Keratinocyte (primary cell): ENCODE measurements around the gene VMP1. TPM values are rescaled to one million over a fixed set of nuclear protein-coding genes. Genes with fewer than 3 reads are reported as not detected.

ENCODE experiments used
- DNase-seq: peaks from one replicate; pipeline ENCODE4 v3.0.0-alpha.2; 2011; ENCODE audit warnings: low read depth, missing footprints, low spot score
- FAIRE-seq: peaks from 2 replicates; lab custom pipeline; 2011; peaks lifted over from hg19 to GRCh38; lab: Jason Lieb, UNC
- H2AFZ ChIP-seq: 2 replicates; pipeline ENCODE4 v1.6.0; 2012; ENCODE audit warnings: low read length, control low read depth, inconsistent platforms; ENCODE audit not compliant: control insufficient read depth
- H3K27ac ChIP-seq: 2 replicates; pipeline ENCODE4 v1.5.1; 2011; ENCODE audit warnings: low read length; ENCODE audit not compliant: control insufficient read depth, insufficient read depth
- H3K27me3 ChIP-seq: 3 replicates; pipeline ENCODE4 v1.6.0; 2011; ENCODE audit warnings: low read length; ENCODE audit not compliant: control insufficient read depth, insufficient read depth; ENCODE audit errors: extremely low read depth
- H3K36me3 ChIP-seq, 2 experiments: 2 replicates in 1 of 2; 3 replicates in 1 of 2; pipeline ENCODE4 v1.5.1; 2011; ENCODE audit warnings: low read length in 2 of 2, mild to moderate bottlenecking in 1 of 2; ENCODE audit not compliant: control insufficient read depth in 2 of 2, insufficient read depth in 2 of 2; ENCODE audit errors: extremely low read depth in 1 of 2
- H3K4me1 ChIP-seq: 3 replicates; pipeline ENCODE4 v1.5.1; 2011; ENCODE audit warnings: low read length; ENCODE audit not compliant: control insufficient read depth, insufficient read depth; ENCODE audit errors: extremely low read depth
- H3K4me2 ChIP-seq: 3 replicates; pipeline ENCODE4 v1.6.0; 2011; ENCODE audit warnings: low read depth, low read length; ENCODE audit not compliant: control insufficient read depth, insufficient read depth; ENCODE audit errors: extremely low read depth
- H3K4me3 ChIP-seq, 3 experiments: fragments of 200-600 bp in 1 of 3; sonication (generic) in 1 of 3; 2 replicates in 2 of 3; 3 replicates in 1 of 3; pipeline ENCODE4 v1.5.1; 2011 to 2016; ENCODE audit warnings: low read length in 3 of 3, mild to moderate bottlenecking in 3 of 3, control low read depth in 2 of 3, inconsistent platforms in 1 of 3, low read depth in 1 of 3, mixed read lengths in 1 of 3, mixed run types in 1 of 3, moderate library complexity in 1 of 3; ENCODE audit not compliant: control insufficient read depth in 2 of 3, insufficient read depth in 2 of 3; ENCODE audit errors: extremely low read depth in 1 of 3
- H3K79me2 ChIP-seq: 2 replicates; pipeline ENCODE4 v1.6.0; 2012; ENCODE audit warnings: low read length; ENCODE audit not compliant: control insufficient read depth, insufficient read depth
- H3K9ac ChIP-seq: 3 replicates; pipeline ENCODE4 v1.6.0; 2011; ENCODE audit warnings: low read length; ENCODE audit not compliant: control insufficient read depth, insufficient read depth; ENCODE audit errors: extremely low read depth
- H3K9me1 ChIP-seq: 3 replicates; pipeline ENCODE4 v1.6.0; 2011; ENCODE audit warnings: low read length; ENCODE audit not compliant: control insufficient read depth, insufficient read depth; ENCODE audit errors: extremely low read depth
- H3K9me3 ChIP-seq: 2 replicates; pipeline ENCODE4 v1.5.1; 2012; ENCODE audit warnings: low read depth, low read length; ENCODE audit not compliant: control insufficient read depth
- H4K20me1 ChIP-seq: 3 replicates; pipeline ENCODE4 v1.6.0; 2011; ENCODE audit warnings: low read length; ENCODE audit not compliant: control insufficient read depth, insufficient read depth; ENCODE audit errors: extremely low read depth
- EZH2 ChIP-seq: IDR thresholded peaks from one replicate; pipeline ENCODE4 v1.6.1; 2012; ENCODE audit warnings: inconsistent platforms, mild to moderate bottlenecking, low read length, moderate library complexity
- dilution Hi-C: fragments of 300-500 bp; cut with MboI; formaldehyde crosslinking; loops from one replicate; pipeline ENCODE4 v1.7.0; 2020; ENCODE audit warnings: low sequenced_read_pairs; ENCODE audit not compliant: extremely low pct_ligation_motif_present
- polyA plus RNA-seq, 5 experiments: library from polyadenylated mRNA; depleted of rRNA in 3 of 5; stranded (reverse) in 3 of 5; stranded (forward) in 1 of 5; unstranded in 1 of 5; fragments of >200 nt; gene quantifications; 1 replicate in 1 of 5; 2 replicates in 3 of 5; 3 replicates in 1 of 5; pipeline versions ENCODE4 v1.2.1 to v1.2.3, GENCODE V29; 2011 to 2012; ENCODE audit warnings: missing spikeins in 2 of 5, low read depth in 1 of 5, low replicate concordance in 1 of 5
- TF ChIP-seq, protein P1 (sequence below), 3 experiments: IDR thresholded peaks in 1 of 3; conservative IDR thresholded peaks in 1 of 3; optimal IDR thresholded peaks in 1 of 3; 2 replicates in 2 of 3; 3 replicates in 1 of 3; pipeline versions ENCODE3 to v1.5.1; 2011; ENCODE audit warnings: low read length in 3 of 3, mild to moderate bottlenecking in 3 of 3, moderate library complexity in 2 of 3, control low read depth in 1 of 3, inconsistent platforms in 1 of 3; ENCODE audit not compliant: insufficient read depth in 2 of 3; ENCODE audit errors: extremely low read depth in 1 of 3

Gene VMP1
- polyA plus RNA-seq, 1 donor (not counting 4 experiments of a cell fraction or from before 2014, with no cell fraction given) = 303 TPM

DNA sequence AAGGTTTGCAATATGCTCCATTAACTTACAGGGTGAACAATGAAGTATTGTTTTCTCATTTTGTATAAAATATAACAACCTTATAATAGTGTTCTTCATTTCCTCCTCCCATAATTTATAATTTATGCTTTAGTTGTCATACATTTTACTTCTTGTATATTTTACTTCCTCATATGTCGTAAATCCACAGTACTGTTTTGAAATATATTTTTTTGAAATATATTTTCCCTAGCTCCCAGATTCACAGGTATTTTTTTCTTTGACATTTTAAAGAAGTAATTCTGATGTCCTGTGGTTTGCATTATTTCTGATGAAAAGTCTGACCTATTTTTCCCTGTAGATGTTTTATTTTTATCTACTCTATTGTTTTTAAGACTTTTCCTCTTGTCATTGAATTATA is 52.7 kb downstream of the VMP1 start:
- no peak for FAIRE-seq
- Histone ChIP-seq H3K4me2 (no peak overlapping the region), H4K20me1 (no peaks in the 10 kb centered on the region), H3K36me3 (peaks cover 3 to 7% of the 10 kb centered on the region in 2 experiments), H3K4me1 (peaks cover 52% of the 10 kb centered on the region), H3K27me3 (no peaks in the 10 kb centered on the region), H3K4me3 (no peak overlapping the region), H3K9me1 (no peaks in the 10 kb centered on the region), H2AFZ (no peak overlapping the region), H3K27ac (no peak overlapping the region), H3K79me2 (peaks cover 2% of the 10 kb centered on the region), H3K9ac (no peak overlapping the region), H3K9me3 (no peaks in the 10 kb centered on the region)
- dilution Hi-C loops = no loop called here
- TF ChIP-seq, protein P1, sequence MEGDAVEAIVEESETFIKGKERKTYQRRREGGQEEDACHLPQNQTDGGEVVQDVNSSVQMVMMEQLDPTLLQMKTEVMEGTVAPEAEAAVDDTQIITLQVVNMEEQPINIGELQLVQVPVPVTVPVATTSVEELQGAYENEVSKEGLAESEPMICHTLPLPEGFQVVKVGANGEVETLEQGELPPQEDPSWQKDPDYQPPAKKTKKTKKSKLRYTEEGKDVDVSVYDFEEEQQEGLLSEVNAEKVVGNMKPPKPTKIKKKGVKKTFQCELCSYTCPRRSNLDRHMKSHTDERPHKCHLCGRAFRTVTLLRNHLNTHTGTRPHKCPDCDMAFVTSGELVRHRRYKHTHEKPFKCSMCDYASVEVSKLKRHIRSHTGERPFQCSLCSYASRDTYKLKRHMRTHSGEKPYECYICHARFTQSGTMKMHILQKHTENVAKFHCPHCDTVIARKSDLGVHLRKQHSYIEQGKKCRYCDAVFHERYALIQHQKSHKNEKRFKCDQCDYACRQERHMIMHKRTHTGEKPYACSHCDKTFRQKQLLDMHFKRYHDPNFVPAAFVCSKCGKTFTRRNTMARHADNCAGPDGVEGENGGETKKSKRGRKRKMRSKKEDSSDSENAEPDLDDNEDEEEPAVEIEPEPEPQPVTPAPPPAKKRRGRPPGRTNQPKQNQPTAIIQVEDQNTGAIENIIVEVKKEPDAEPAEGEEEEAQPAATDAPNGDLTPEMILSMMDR (optimal IDR thresholded peaks at IDR 0.05 in 1 of 3, IDR thresholded peaks at IDR 0.05 in 1 of 3, conservative IDR thresholded peaks at IDR 0.05 in 1 of 3; ENCODE audit: extremely low read depth in 1 of 3, insufficient read depth in 2 of 3, low read length in 3 of 3) = no peak
- no peak for TF ChIP-seq EZH2
- DNase-seq = no peak

DNA sequence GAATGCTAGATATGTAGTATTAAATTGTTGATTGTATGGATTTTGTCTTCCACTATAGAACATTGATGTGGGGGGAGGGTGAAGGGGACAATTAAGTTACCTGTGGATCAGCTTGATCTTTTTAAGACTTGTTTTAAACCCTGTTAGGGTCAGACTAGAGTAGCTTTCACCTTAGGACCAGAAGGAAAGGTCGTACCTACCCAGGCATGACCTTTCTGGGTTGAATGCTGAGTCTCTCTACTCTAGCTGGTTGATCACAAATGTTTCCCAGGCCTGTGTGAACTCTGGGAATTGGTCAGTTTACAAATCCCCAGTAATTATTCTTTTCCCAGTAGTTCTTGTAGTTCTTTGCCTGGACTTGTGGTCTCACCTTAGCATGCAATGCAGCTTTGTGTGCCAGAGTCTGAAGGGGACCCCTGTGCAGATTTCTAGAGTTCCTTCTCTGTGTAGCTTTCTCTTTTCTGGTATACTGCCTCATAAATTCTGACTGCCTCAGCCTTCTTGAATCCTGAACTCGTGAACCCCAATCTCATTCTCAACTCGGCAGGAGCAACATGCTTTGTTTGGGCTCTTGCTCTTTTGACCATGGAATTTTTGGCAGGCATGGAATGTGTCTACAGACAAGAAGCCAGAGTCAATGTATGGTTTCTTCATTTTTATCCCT is 54.1 kb downstream of the VMP1 start:
- Histone ChIP-seq H4K20me1 (no peaks in the 10 kb centered on the region), H3K27me3 (no peaks in the 10 kb centered on the region), H3K36me3 (peaks cover 4 to 8% of the 10 kb centered on the region in 2 experiments), H2AFZ (no peak overlapping the region), H3K4me3 (no peak overlapping the region), H3K79me2 (peaks cover 2% of the 10 kb centered on the region), H3K9me1 (no peaks in the 10 kb centered on the region), H3K9ac (peak overlapping the region; percentile 38), H3K4me1 (peaks cover 38% of the 10 kb centered on the region), H3K27ac (peak overlapping the region; percentile 93), H3K4me2 (peak overlapping the region; percentile 40), H3K9me3 (no peaks in the 10 kb centered on the region)
- DNase-seq (no peak), FAIRE-seq (no peak)
- dilution Hi-C loops = no loop called here
- TF ChIP-seq, protein P1 (optimal IDR thresholded peaks at IDR 0.05 in 1 of 3, IDR thresholded peaks at IDR 0.05 in 1 of 3, conservative IDR thresholded peaks at IDR 0.05 in 1 of 3; ENCODE audit: extremely low read depth in 1 of 3, insufficient read depth in 2 of 3, low read length in 3 of 3) = no peak
- no peak for TF ChIP-seq EZH2
